Common myeloid progenitor, CD34-positive (primary cell): ENCODE measurements around the gene SLCO3A1.

Experiments used
- CTCF ChIA-PET: fragments of 350-600 bp; sonication (Branson Sonifier 250); formaldehyde crosslinking; loops from one replicate; lab custom pipeline; 2021; ENCODE audit warnings: antibody characterized with exemption; lab: Charles Lee
- POLR2A ChIA-PET: fragments of 350-600 bp; sonication (Branson Sonifier 250); formaldehyde crosslinking; loops from one replicate; lab custom pipeline; 2021; ENCODE audit warnings: antibody characterized with exemption; lab: Charles Lee
- DNase-seq, 3 donors: peaks; one replicate each; pipeline versions ENCODE4 v3.0.0 to v3.0.0-alpha.2; 2013
- H3K27ac ChIP-seq, 2 experiments: 1 replicate in 1 of 2; 2 replicates in 1 of 2; pipeline ENCODE4 v1.7.0; 2013; ENCODE audit warnings: inconsistent platforms in 2 of 2, low read length in 2 of 2, mild to moderate bottlenecking in 2 of 2, low read depth in 1 of 2, moderate library complexity in 1 of 2; ENCODE audit not compliant: severe bottlenecking in 2 of 2, insufficient read depth in 1 of 2, poor library complexity in 1 of 2
- H3K27me3 ChIP-seq, 5 experiments: replicated peaks in 2 of 5; 1 replicate in 3 of 5; 2 replicates in 2 of 5; pipeline versions ENCODE4 v1.6.1 to v1.7.0; 2013; ENCODE audit warnings: low read length in 4 of 5, mild to moderate bottlenecking in 2 of 5, moderate library complexity in 2 of 5, inconsistent platforms in 1 of 5; ENCODE audit not compliant: insufficient read depth in 5 of 5, control insufficient read depth in 4 of 5
- H3K36me3 ChIP-seq, 4 experiments: 1 replicate in 2 of 4; 2 replicates in 2 of 4; pipeline versions ENCODE4 v1.6.1 to v1.7.0; 2013; ENCODE audit warnings: low read length in 3 of 4, control low read depth in 1 of 4, mild to moderate bottlenecking in 1 of 4; ENCODE audit not compliant: control insufficient read depth in 4 of 4, insufficient read depth in 4 of 4
- H3K4me1 ChIP-seq, 4 experiments: 1 replicate in 3 of 4; 2 replicates in 1 of 4; pipeline versions ENCODE4 v1.6.1 to v1.7.1; 2013; ENCODE audit warnings: low read length in 3 of 4, mild to moderate bottlenecking in 3 of 4, control low read depth in 1 of 4, inconsistent platforms in 1 of 4, moderate library complexity in 1 of 4; ENCODE audit not compliant: control insufficient read depth in 4 of 4, insufficient read depth in 4 of 4; ENCODE audit errors: control extremely low read depth in 1 of 4
- H3K4me3 ChIP-seq, 7 experiments: 1 replicate in 4 of 7; 2 replicates in 3 of 7; pipeline versions ENCODE4 v1.5.1 to v1.7.0; 2013; ENCODE audit warnings: mild to moderate bottlenecking in 7 of 7, low read length in 6 of 7, moderate library complexity in 6 of 7, inconsistent platforms in 2 of 7, low read depth in 2 of 7, control low read depth in 1 of 7; ENCODE audit not compliant: insufficient read depth in 4 of 7, control insufficient read depth in 1 of 7; ENCODE audit errors: extremely low read depth in 1 of 7
- H3K9me3 ChIP-seq, 5 experiments: 1 replicate in 4 of 5; 2 replicates in 1 of 5; pipeline versions ENCODE4 v1.6.1 to v1.7.1; 2013; ENCODE audit warnings: low read length in 4 of 5, mild to moderate bottlenecking in 2 of 5, inconsistent platforms in 1 of 5, low read depth in 1 of 5, moderate library complexity in 1 of 5; ENCODE audit not compliant: control insufficient read depth in 4 of 5, insufficient read depth in 2 of 5; ENCODE audit errors: control extremely low read depth in 1 of 5
- WGBS: methylation state at CpG from one replicate; pipeline ENCODE4 v1.1.5; 2013; ENCODE audit not compliant: insufficient coverage; 5-methylcytosine and 5-hydroxymethylcytosine counted together

SLCO3A1 gene

DNA sequence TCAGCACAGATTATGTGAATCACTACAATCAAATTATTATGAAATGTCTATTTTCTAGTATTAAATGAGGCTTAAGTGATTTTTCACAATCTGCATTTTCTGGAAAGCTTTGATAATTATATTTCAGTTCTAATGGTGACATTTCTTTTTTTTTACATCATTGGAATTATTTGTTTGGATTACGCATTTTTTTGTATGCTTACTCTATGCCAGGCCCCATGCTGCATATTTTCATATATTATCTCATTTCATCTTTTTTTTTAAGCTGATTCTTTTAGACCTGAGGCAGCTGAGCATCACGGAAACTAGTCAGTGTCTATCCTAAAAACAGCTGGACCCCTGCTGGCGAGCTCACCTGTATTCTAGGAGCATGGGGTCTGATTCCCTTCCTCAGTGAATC lies 31.1 kb downstream of the SLCO3A1 start:
- H3K4me3 ChIP-seq, result no peak overlapping the region
- H3K36me3 ChIP-seq, result no peaks in the 10 kb centered on the region
- H3K27me3 ChIP-seq, result no peaks in the 10 kb centered on the region
- H3K4me1 ChIP-seq, result peaks cover 0 to 12% (median 8%) of the 10 kb centered on the region in 4 experiments
- ChIA-PET POLR2A (no interaction called here), CTCF (interaction anchor here (0.6 to 1.4 kb wide), 4 partner anchors 13 to 196 kb away, joined by 3 to 4 read pairs (median 3); no protein-coding TSS in a partner anchor)
- no peak overlapping the region for H3K27ac ChIP-seq
- no peak for DNase-seq
- 100% methylated on average over 2 of the region's 3 CpGs for WGBS
- H3K9me3 ChIP-seq, result no peaks in the 10 kb centered on the region

DNA sequence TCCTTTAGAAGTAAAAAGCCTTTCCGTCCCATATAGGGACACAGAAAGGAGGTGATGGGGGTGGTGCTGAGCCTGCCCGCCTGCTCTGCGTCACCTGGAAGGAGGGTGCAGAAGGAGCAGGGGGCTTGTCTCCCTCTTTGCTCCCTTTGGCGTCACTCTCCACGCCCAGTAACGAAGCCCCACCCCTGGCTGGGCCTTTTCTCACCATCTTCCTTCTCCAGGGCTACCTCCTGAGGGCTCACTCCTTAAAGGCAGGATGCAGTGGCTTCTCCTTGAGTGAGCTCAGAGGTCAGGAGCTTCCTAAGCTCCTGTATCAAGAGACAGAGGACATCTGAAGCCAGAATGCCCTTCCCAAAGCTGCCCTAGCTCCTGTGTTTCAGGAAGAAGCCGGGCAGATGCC lies 31.5 kb downstream of the SLCO3A1 start:
- no peaks in the 10 kb centered on the region for H3K36me3 ChIP-seq
- WGBS, result 96% methylated on average over 3 of the region's 7 CpGs
- POLR2A ChIA-PET, result no interaction called here
- H3K9me3 ChIP-seq, result no peaks in the 10 kb centered on the region
- no peaks in the 10 kb centered on the region for H3K27me3 ChIP-seq
- peaks cover 0 to 12% (median 8%) of the 10 kb centered on the region in 4 experiments for H3K4me1 ChIP-seq
- H3K27ac ChIP-seq, result no peak overlapping the region
- no peak overlapping the region for H3K4me3 ChIP-seq
- DNase-seq, result no peak
- CTCF ChIA-PET, result interaction anchor here (0.7 to 1.4 kb wide), 3 partner anchors 13 to 196 kb away, joined by 3 read pairs; no protein-coding TSS in a partner anchor

DNA sequence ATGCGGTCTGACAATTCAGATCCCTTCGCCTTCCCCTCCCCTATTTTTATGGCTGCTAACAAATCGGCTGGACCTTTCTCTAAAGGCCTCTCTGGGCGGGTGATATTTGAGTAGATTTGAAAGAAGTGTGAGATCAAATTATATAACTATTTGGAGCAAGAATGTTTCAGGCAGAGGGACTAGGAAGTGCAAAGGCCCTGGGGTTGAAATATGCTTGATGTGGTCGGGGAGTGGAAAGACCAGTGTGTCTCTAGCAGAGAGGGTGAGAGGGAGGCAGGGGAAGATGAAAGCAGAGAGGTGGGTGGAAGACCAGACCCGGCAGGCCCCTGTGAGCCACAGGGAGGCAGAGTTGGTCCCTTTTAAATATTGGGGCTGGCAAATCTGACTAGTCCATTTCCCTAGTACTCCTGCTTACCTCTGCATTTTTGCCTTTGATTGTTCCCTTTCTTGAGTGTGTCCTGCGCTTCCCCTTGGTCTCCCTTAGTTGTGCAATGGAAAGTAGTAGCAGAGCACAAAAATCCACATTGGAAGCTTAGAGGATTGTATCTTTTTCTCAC lies 32.3 kb downstream of the SLCO3A1 start:
- Histone ChIP-seq H3K4me3 (no peak overlapping the region), H3K36me3 (no peaks in the 10 kb centered on the region), H3K27ac (no peak overlapping the region), H3K4me1 (peaks cover 0 to 11% (median 7%) of the 10 kb centered on the region in 4 experiments), H3K27me3 (no peaks in the 10 kb centered on the region), H3K9me3 (no peaks in the 10 kb centered on the region)
- ChIA-PET POLR2A (no interaction called here), CTCF (interaction anchor here (0.6 to 7.6 kb wide), 9 partner anchors 9 to 189 kb away, joined by 3 to 62 read pairs (median 3); no protein-coding TSS in a partner anchor)
- 87% methylated on average over 4 of the region's 7 CpGs for WGBS
- peak in 2 of 3 donors; percentile 41 to 51 for DNase-seq

DNA sequence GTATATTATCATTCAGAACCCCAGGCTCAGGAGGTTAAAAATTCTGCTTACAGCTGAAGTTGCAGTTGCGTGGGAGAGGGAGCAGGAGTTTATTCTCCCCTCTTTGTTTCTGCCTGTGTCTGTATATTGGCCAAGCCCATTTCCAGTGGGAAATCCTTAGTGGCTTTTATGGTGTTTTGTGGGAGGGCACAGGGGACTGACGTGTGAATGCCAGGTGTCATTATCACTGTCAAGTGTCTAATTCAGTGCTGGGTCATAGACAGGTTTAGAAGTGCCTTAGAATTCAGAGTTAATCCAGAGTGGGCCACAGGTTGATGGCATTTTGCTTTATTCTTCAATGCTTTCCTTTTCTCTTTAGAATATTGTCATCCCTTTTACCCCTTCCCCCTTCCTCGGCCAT lies 33.4 kb downstream of the SLCO3A1 start:
- Histone ChIP-seq H3K9me3 (no peaks in the 10 kb centered on the region), H3K36me3 (peaks cover 0 to 2% (median 0%) of the 10 kb centered on the region in 4 experiments), H3K4me3 (no peak overlapping the region), H3K27ac (no peak overlapping the region), H3K27me3 (no peaks in the 10 kb centered on the region), H3K4me1 (peaks cover 0 to 3% (median 0%) of the 10 kb centered on the region in 4 experiments)
- ChIA-PET CTCF (interaction anchor here (1.1 to 7.6 kb wide), 9 partner anchors 8 to 196 kb away, joined by 3 to 62 read pairs (median 3); no protein-coding TSS in a partner anchor), POLR2A (no interaction called here)
- DNase-seq, result no peak
- WGBS, result 85% methylated on average over 3 of the region's 3 CpGs

DNA sequence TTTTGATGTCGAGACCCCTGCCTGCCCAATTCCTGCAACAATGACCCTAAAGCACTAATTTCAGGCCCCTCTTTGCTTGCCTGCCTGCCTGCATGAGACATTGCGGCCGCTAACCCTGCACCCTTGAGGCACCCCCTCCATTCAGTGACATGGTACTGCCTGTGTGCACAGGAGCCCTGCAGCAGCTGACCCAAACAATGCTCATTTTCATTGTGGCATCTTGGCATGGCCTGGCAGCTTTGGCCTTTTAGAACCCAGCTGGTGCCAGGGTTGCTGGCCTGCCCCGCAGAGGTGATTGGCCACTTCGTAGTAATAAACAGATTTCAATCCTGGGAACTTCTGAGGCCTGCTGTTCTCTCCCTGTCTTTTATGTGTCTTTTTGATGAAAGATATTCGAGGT lies 33.8 kb downstream of the SLCO3A1 start:
- peaks cover 0 to 3% (median 1%) of the 10 kb centered on the region in 4 experiments for H3K4me1 ChIP-seq
- no peaks in the 10 kb centered on the region for H3K9me3 ChIP-seq
- CTCF ChIA-PET, result interaction anchor here (1.2 to 7.6 kb wide), 6 partner anchors 12 to 195 kb away, joined by 3 to 62 read pairs (median 3); no protein-coding TSS in a partner anchor
- H3K27me3 ChIP-seq, result no peaks in the 10 kb centered on the region
- H3K27ac ChIP-seq, result no peak overlapping the region
- WGBS, result 98% methylated on average over 5 of the region's 6 CpGs
- H3K36me3 ChIP-seq, result peaks cover 0 to 2% (median under 1%) of the 10 kb centered on the region in 4 experiments
- no peak overlapping the region for H3K4me3 ChIP-seq
- no peak for DNase-seq
- POLR2A ChIA-PET, result no interaction called here

DNA sequence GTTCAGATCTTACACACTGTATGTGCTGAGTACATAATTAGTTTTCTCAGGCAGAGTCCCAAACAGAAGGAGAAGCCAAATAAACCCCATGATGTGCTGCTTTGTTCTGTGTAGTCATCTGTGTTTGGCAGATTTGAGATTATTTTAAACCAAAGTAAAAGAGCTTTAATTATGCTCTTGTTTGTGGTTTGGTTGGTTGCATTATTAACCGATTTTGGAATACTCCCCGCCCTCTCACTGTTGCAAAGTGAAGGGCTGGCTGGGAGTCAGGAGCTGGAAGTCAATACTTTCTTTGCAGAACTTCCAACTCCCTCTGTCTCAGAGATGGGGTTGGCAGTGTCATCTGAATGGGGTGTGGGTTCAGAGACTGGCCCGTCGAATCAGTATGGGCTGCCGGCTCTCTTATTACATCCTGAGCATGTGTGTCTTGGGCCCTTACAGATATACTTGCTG lies 34.4 kb downstream of the SLCO3A1 start:
- no peak overlapping the region for H3K27ac ChIP-seq
- H3K27me3 ChIP-seq, result no peaks in the 10 kb centered on the region
- no peak for DNase-seq
- peaks cover 0 to 2% (median under 1%) of the 10 kb centered on the region in 4 experiments for H3K4me1 ChIP-seq
- H3K4me3 ChIP-seq, result no peak overlapping the region
- H3K9me3 ChIP-seq, result no peaks in the 10 kb centered on the region
- WGBS, result 71% methylated on average over 3 of the region's 5 CpGs
- ChIA-PET CTCF (interaction anchor here (0.7 to 7.6 kb wide), 5 partner anchors 11 to 195 kb away, joined by 3 to 62 read pairs (median 3); no protein-coding TSS in a partner anchor), POLR2A (interaction anchor here (1.1 kb wide), 1 partner anchor 41 kb away, joined by 4 read pairs; no protein-coding TSS in a partner anchor)
- peaks cover 0 to 3% (median 1%) of the 10 kb centered on the region in 4 experiments for H3K36me3 ChIP-seq
